Activated T-helper 1 cell treated with Interleukin-2 at 50 U/mL for 16 hours (primary cell): Measurements from ENCODE around the gene COL16A1.

Experiments used
- DNase-seq: peaks from one replicate; pipeline ENCODE4 v3.0.0-alpha.2; 2020; ENCODE audit warnings: low read depth

The COL16A1 gene

DNA sequence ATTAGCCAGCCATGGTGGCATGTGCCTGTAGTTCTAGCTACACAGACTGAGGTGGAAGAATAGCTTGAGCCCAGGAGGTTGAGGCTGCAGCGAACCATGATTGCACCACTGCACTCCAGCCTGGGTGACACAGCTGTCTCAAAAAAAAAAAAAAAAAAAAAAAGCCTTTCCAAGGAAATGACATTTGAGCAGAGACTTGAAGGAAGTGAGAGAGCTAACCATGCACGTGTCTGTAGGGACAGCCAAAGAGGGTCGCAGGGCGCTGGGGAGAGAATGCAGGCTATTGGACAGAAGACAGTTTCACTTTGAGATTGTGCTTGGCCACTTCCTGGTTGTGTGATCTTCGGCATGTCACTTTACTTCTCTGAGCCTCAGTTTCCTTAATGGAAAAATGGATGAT is 79.5 kb downstream of the COL16A1 start:
- no peak for DNase-seq

DNA sequence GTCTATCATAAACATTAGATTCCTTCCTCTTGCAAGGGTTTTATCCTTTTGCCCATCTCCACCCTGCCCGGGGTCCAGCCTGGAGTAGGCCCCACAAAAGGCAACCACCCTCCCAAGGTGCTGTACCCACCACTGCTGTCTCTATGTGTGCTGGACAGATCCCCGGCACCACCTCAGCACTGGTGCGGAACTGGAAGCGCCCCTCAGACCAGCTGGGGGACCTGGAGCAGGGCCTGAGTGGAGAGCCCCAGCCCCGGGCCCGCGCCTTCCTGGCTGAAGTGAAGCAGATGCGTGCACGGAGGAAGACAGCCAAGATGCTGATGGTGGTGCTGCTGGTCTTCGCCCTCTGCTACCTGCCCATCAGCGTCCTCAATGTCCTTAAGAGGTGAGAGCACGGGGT is 80.5 kb downstream of the COL16A1 start:
- no peak for DNase-seq

DNA sequence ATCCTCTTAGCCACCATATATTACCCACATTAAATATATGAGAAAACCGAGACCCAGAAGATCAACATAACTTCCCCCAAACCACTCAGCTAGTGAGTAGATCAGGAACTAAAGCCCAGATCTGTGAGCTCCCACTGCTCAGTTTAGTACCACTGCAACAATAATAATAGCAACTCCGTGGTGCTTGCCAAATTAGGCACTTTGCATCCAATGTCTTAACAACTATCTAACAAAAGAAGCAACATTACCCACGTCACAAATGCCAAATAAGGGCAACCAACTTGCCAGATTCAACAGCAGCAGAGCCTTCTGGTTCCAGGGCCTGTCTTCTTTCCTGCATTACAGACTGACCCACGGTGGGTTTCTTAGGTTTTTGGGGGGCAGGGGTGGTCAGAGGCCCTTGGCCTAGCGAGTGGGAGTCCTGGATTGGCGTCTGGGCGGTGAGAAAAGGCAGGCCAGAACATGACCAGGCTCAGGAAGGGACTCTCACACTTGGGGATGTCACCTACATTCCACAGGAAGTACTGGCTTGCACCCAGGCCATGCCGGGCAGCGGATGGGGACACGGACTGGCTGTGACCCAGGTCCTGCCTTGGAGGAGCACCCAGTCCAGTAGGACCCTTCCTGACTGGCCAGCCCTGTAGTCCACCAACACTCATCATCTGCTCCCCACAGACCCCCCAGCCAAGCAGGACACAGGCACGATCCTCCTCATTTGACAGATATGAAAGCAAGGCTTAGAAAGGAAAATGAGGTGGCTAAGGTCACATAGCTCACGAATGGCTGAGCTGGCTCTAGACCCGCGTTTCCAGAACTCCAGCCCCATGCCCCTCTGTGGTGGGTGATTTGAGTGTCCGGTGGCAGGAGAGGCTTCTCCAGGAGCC is 81.7 kb downstream of the COL16A1 start:
- no peak for DNase-seq

DNA sequence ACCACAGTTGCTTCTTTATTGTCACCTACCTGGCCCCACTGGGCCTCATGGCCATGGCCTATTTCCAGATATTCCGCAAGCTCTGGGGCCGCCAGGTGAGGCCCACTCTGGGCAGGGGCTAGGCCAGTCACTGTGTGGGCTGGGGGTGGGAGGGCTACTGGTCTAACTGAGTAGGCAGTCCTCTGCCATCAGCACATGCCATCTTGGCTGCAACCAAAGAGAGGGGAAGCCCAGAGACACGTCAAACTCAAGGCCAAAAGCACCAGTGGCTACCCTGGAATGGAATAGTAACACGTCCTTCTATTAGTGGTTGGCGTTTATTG is 82.4 kb downstream of the COL16A1 start:
- DNase-seq = no peak

DNA sequence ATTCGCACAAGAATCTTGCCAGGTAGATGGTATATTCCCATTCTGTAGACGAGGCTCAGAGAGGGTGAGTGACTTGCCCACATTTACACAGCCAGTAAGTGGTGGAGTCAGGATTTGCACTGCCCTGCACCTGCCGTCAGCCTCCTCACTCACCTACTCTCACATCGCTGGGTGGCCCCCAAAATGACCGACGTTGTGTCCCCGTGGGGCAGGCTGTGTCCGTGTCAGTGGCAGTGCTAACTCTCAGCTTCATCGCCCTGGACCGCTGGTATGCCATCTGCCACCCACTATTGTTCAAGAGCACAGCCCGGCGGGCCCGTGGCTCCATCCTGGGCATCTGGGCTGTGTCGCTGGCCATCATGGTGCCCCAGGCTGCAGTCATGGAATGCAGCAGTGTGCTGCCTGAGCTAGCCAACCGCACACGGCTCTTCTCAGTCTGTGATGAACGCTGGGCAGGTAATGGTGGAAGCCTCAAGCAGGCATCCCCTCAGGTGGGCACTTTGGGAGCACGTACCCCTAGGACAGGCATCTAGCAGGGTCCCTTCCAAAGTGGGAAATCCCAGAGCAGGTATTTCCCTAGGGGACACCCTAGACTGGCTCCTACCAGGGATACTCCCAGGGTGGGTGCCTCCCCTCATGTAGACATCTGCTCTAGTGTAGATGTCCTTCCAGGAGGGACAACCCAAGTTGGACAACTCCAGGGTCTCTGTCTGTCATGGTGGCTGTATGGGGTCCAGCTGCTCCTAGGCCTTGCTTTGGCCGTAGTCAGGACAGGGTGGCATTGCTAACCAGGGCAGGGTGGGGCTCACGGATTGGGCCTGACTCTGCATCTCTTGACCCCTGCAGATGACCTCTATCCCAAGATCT is 83.0 kb downstream of the COL16A1 start:
- no peak for DNase-seq

DNA sequence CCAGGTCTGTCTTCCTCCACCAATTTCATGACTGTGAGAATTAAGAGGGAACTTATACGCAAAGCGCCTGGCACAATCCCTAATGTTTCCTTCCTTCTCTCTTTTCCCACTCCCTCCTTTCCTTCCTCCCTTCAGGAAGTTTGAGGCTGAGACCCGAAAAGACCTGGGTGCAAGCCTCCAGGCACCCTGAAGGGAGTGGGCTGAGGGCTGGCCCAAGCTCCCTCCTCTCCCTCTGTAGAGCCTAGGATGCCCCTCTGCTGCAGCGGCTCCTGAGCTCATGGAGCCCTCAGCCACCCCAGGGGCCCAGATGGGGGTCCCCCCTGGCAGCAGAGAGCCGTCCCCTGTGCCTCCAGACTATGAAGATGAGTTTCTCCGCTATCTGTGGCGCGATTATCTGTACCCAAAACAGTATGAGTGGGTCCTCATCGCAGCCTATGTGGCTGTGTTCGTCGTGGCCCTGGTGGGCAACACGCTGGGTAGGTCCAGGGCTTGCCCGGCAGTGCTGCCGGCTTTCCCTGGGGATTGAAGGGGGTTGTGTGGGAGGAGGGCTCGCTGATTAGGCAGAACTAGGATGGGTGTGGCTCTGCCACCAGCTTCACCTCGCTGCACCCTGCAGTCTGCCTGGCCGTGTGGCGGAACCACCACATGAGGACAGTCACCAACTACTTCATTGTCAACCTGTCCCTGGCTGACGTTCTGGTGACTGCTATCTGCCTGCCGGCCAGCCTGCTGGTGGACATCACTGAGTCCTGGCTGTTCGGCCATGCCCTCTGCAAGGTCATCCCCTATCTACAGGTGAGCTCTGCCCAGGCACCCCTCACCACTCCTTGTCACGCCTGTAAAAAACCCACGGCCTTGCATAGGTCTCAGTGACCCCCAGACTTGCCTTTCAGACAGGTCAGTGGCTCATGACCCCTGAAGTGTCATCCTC is 84.6 kb downstream of the COL16A1 start:
- DNase-seq = no peak

DNA sequence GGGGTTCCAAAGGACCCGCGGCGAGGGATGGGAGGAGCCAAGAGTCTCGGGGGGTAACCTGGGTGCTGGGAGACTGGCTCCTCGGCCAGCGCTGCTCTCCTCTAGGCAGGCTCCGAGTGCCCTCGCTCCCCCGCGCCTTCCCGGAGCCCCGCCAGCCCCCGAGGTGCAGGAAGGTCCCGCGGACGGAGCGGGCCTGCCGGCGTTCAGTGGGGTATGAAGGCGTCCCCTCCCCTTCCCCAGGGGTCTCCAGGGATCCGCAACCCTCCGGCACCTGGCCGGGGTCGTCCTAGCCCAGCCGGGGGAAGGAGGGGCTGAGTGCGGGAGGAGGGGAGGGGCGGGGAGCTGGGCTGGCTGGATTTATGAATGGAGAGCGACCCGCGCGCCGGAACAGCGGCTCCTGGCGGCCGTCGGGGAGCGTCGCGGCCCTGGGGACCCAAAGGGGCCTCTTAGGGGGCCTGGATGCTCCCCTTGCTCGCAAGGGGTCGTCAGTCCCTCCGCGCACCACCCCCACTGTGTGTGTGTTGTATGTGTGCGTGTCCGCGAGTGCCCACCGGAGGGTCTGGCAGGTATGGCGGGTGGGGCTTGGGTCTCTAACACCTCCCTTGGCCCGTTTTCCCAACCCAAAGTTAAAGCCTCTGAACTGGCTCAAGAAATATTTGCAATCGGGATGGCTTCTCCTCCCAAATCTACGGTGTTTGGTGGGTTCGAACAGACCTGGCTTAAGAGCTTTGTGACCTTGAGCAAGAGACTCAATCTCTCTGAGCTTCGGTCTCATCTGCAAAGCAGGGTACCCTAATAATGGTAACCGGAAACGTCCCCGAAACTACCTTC is 85.7 kb downstream of the COL16A1 start:
- peak; percentile 10 for DNase-seq

DNA sequence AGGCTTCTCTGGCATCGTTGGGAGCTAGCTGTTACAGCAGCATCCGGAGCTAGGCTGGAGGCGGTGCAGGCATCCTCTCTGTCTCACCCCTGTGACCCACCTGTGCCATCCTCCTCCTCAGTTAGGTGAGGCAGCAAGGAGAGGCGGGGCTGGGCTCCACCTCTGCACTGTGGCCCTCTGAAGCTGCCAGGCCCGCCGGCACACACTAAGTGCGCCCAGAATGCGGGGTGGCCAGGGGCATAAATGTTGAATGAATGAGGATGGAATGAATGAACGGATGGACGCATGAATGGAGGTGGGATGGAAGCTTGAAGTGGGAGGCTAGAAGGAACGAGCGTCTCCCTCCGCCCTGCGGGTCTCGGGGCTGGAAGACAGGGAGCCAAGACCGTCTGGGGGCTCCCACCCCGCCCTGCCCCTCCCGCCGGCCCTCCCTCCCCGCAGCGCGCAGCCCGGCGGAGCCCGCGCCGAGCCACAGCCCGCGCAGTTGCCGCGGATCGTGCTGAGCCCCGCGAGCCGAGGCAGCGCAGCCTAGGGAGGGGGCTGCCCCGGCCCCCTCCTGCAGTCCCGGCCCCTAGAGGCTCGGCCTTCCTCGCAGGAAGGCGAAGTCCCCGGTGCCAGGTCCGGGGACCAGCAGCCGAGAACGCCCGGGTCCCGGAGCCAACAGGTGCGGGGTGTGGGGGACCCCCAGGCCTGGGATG is 86.5 kb downstream of the COL16A1 start, which contains the start of gene HCRTR1:
Gene HCRTR1 (plus strand): TSS at position 472 of the 698 bp plus-strand sequence. CDS start 1,504 bp downstream, outside the sequence.
- DNase-seq = no peak

DNA sequence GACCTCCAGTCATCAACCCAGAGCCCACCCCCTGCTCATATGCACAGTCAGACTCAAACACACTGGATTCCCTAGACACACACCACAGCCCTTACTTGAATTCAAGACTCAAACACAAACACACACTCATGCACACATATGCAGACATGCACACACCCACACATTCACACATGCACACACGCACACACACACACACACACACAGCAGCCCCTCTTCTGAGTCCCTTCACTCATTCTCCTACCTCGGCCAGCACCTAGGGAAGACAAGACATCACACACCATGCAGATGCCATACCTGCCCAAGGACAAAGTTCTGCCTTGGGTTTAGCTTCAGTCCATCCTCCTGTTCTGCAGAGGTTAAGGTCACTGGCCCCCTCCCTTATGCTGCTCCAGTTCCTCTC is 87.9 kb downstream of the COL16A1 start:
- no peak for DNase-seq

DNA sequence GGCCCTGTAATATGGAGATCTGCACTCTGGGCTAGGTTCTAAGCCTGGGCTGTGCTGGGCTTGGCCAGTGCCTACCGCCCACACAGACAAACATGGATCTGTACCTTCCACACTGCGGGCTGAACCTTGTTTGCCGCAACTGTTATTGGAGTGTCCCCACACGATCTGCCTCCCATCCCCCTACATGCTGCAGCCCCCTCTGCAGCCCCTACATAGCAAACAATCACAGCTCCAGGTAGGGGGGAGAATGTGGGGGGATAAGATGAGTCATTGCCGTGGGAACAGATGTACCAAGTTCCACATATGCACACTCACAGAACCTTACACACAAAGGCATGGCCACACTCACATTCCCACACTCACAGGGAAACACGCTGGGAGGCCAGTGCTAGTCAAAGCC is 88.4 kb downstream of the COL16A1 start:
- no peak for DNase-seq

DNA sequence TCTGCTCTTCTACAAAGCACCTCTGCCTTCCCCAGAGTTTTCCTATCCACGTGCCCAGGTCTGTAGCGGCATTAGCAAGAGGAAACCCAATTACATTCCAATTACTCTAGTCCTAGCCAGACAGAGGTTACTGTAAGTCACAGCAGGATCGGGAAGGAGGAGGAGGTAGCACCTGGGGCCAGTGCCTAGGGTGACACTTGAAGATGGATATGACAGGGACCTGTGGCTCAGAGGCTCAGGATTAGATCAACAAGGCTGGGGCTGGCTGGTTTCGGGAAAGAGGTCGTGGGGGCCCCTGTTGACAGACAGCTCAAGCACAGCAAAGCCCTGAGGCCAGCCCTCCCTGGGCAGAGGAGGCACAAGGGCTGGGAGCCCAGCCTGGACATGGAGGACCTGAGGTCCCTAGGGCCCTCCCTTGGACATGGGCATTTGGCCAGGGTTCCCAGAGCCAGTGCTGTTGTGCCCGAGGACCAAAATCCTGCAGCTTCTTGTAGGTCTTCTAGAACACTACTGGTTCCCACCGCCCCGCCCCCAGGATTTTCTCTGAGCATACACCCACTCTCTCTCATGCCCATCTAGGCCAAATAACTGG is 89.3 kb downstream of the COL16A1 start:
- DNase-seq = no peak

DNA sequence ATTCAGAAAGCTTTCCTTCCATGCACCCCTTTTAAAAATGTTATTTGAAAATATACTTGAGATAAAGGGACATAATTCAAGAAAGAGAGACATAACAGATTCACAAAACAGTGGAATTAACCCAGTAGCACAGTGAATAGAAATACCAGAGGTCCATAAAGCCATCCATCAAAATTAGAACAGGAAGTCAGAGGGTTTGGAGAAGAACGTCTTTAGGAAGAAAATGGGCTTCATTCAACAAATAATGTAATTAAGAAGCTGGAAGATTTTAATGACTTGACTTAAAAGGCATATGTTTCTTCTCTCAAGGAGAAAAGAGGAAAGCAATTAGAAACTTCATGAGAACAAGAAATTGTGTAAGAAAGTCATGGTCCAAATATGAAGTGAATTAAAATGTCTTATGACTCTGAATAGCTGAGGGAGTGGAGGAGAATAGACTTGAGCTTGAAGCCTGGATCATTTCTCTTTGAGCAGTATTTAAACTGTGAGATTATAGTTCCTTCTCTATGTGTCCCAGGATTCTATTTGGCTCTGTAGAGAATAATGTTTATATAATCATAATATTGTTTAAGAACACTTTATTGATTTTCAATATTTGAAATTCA is 94.2 kb downstream of the COL16A1 start:
- no peak for DNase-seq

DNA sequence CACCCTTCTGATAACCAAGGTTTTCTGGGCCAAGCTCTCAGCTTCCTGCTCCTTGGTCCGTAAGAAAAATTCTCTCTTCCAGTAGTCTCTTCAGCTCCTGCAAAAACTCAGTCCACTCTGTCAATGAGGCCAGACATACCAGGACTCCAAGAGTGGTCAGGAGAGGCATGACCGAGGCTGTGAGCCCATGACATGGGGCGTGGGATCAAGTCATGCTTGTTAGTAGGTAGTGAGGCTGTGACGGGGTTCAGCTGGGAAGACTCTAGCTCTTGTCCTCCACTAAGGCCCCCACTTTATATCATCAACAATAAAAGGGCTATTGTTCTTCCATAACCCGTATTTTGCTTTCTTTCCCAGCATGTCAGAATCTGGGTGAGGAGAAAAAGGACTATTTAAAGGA is 96.5 kb downstream of the COL16A1 start:
- DNase-seq = no peak

DNA sequence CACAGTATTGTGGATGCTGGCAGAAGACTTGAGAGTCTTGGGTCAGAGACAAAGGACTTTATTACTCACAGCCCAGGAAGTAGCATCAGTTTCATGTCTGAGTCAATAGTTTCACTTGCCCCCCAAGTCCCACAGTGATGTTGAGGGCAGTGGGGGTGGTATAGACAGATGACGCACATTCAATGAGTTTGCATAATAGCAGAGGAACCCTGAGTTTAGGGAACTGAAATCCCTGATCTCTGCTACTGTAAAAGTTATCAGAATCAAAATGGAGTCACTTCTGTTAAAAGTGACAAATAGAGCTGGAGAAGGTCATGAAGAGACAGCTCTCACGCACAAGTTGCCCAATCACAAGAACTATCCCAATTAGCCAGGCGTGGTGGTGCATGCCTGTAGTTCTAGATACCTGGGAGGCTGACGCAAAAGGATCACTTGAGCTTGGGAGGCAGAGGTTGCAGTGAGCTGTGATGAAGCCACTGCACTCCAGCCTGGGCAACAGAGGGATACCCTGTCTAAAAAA is 97.8 kb downstream of the COL16A1 start:
- no peak for DNase-seq
